SK-N-SH (cell line): ENCODE measurements around the gene LMNB1. TPM values are rescaled to one million over a fixed set of nuclear protein-coding genes. Genes with fewer than 3 reads are reported as not detected.

Source experiments
- CTCF ChIA-PET: fragments of 300-600, 350-600 bp; formaldehyde crosslinking; extraction: SDS; loops from one replicate; lab custom pipeline; 2021; lab: Yijun Ruan, JAX
- POLR2A ChIA-PET: fragments of 350-600 bp; sonication (Branson Sonifier 250); formaldehyde crosslinking; extraction: SDS; loops from one replicate; lab custom pipeline; 2020; ENCODE audit warnings: antibody characterized with exemption, inconsistent platforms; lab: Yijun Ruan, JAX
- DNase-seq: peaks from one replicate; pipeline ENCODE4 v3.0.0; 2012
- H2AFZ ChIP-seq: fragments of 200-600 bp; sonication (generic); 2 replicates; pipeline ENCODE4 v1.8.1; 2016; ENCODE audit warnings: antibody characterized with exemption, mild to moderate bottlenecking, low read depth
- H3F3A ChIP-seq: fragments of 200-600 bp; sonication (generic); replicated peaks from 2 replicates; pipeline ENCODE3; 2016; ENCODE audit warnings: antibody characterized with exemption, mild to moderate bottlenecking; ENCODE audit not compliant: insufficient read depth
- H3K27ac ChIP-seq, 2 experiments: fragments of 200-500 bp in 1 of 2; fragments of 200-600 bp in 1 of 2; sonication (Bioruptor generic) in 1 of 2; sonication (generic), shearing (Covaris generic) in 1 of 2; 2 replicates each; pipeline versions ENCODE4 v1.5.1 to v1.6.1; 2014 to 2016; ENCODE audit warnings: low read depth in 2 of 2, inconsistent platforms in 1 of 2, low read length in 1 of 2, mild to moderate bottlenecking in 1 of 2, mixed read lengths in 1 of 2
- H3K27me3 ChIP-seq: fragments of 200-600 bp; sonication (generic), shearing (Covaris generic); 2 replicates; pipeline ENCODE4 v1.6.1; 2016; ENCODE audit warnings: mixed run types; ENCODE audit not compliant: insufficient read depth
- H3K36me3 ChIP-seq, 2 experiments: fragments of 200-500 bp in 1 of 2; fragments of 200-600 bp in 1 of 2; sonication (Bioruptor generic) in 1 of 2; sonication (generic) in 1 of 2; replicated peaks in 1 of 2; 2 replicates each; pipeline versions ENCODE3 to v1.5.1; 2014 to 2016; ENCODE audit warnings: low read length in 1 of 2, mild to moderate bottlenecking in 1 of 2; ENCODE audit not compliant: insufficient read depth in 2 of 2, control insufficient read depth in 1 of 2
- H3K4me1 ChIP-seq, 2 experiments: fragments of 200-500 bp in 1 of 2; fragments of 200-600 bp in 1 of 2; sonication (Bioruptor generic) in 1 of 2; sonication (generic), shearing (Covaris generic) in 1 of 2; 2 replicates each; pipeline versions ENCODE4 v1.5.1 to v1.6.1; 2014 to 2016; ENCODE audit warnings: low read depth in 1 of 2, low read length in 1 of 2, mixed run types in 1 of 2; ENCODE audit not compliant: insufficient read depth in 2 of 2, control insufficient read depth in 1 of 2
- H3K4me2 ChIP-seq: fragments of 200-600 bp; sonication (generic), shearing (Covaris generic); 2 replicates; pipeline ENCODE4 v1.6.1; 2017; ENCODE audit warnings: mixed run types
- H3K4me3 ChIP-seq, 2 experiments: fragments of 200-500 bp in 1 of 2; fragments of 200-600 bp in 1 of 2; sonication (Bioruptor generic) in 1 of 2; sonication (generic), shearing (Covaris generic) in 1 of 2; 2 replicates each; pipeline versions ENCODE4 v1.5.1 to v1.8.1; 2014 to 2016; ENCODE audit warnings: low read depth in 2 of 2, inconsistent platforms in 1 of 2, low read length in 1 of 2, mild to moderate bottlenecking in 1 of 2, mixed read lengths in 1 of 2, moderate library complexity in 1 of 2
- H3K79me2 ChIP-seq: fragments of 200-600 bp; sonication (generic); 2 replicates; pipeline ENCODE4 v1.8.1; 2017; ENCODE audit warnings: mild to moderate bottlenecking; ENCODE audit not compliant: insufficient read depth
- H3K9ac ChIP-seq: fragments of 200-600 bp; sonication (generic); 2 replicates; pipeline ENCODE4 v1.6.1; 2017; ENCODE audit warnings: mixed run types
- H3K9me2 ChIP-seq: fragments of 200-600 bp; sonication (generic); 2 replicates; pipeline ENCODE4 v1.6.1; 2017; ENCODE audit warnings: mixed run types
- H3K9me3 ChIP-seq: fragments of 200-600 bp; sonication (generic); 2 replicates; pipeline ENCODE4 v1.6.1; 2017; ENCODE audit warnings: mixed run types, mild to moderate bottlenecking, moderate library complexity
- H4K20me1 ChIP-seq: fragments of 200-600 bp; sonication (generic); 2 replicates; pipeline ENCODE4 v1.6.1; 2017; ENCODE audit warnings: mild to moderate bottlenecking, mixed run types; ENCODE audit not compliant: insufficient read depth
- CTCF ChIP-seq: fragments of 200-600 bp; sonication (generic); IDR thresholded peaks from 2 replicates; pipeline ENCODE4 v1.6.1; 2017; ENCODE audit warnings: antibody characterized with exemption, mild to moderate bottlenecking, moderate library complexity
- EP300 ChIP-seq, 2 experiments: IDR thresholded peaks; 2 replicates each; pipeline versions ENCODE4 v1.4.0 to v1.6.1; 2012; ENCODE audit warnings: borderline replicate concordance in 1 of 2, low read depth in 1 of 2, low read length in 1 of 2
- FOSL2 ChIP-seq: IDR thresholded peaks from 2 replicates; pipeline ENCODE4 v1.4.0; 2012; ENCODE audit warnings: low read depth, mild to moderate bottlenecking, moderate library complexity, borderline replicate concordance
- GABPA ChIP-seq: IDR thresholded peaks from 2 replicates; pipeline ENCODE4 v1.4.0; 2012; ENCODE audit warnings: low read depth, mild to moderate bottlenecking
- MAX ChIP-seq: IDR thresholded peaks from 2 replicates; pipeline ENCODE4 v1.4.0; 2012; ENCODE audit warnings: low read depth
- NRF1 ChIP-seq: IDR thresholded peaks from 2 replicates; pipeline ENCODE4 v1.6.1; 2012; ENCODE audit warnings: low read depth, mild to moderate bottlenecking, low read length
- RAD21 ChIP-seq: IDR thresholded peaks from 2 replicates; pipeline ENCODE4 v1.6.1; 2012; ENCODE audit warnings: mild to moderate bottlenecking, low read length
- RCOR1 ChIP-seq: fragments of 150-350 bp; IDR thresholded peaks from 2 replicates; pipeline ENCODE4 v1.6.1; 2017; ENCODE audit warnings: antibody characterized with exemption, low read length
- REST ChIP-seq: IDR thresholded peaks from 2 replicates; pipeline ENCODE4 v1.6.1; 2012; ENCODE audit warnings: mild to moderate bottlenecking, low read depth, low read length, moderate library complexity
- RXRA ChIP-seq: IDR thresholded peaks from 2 replicates; pipeline ENCODE4 v1.4.0; 2012; ENCODE audit warnings: low read depth, mild to moderate bottlenecking, borderline replicate concordance
- TAF1 ChIP-seq: IDR thresholded peaks from 2 replicates; pipeline ENCODE4 v1.6.1; 2012; ENCODE audit warnings: low read depth, mild to moderate bottlenecking, low read length, moderate library complexity, borderline replicate concordance
- USF2 ChIP-seq: fragments of 150-350 bp; IDR thresholded peaks from 2 replicates; pipeline ENCODE4 v1.6.1; 2017; ENCODE audit warnings: antibody characterized with exemption, low read length, low read depth, borderline replicate concordance
- YY1 ChIP-seq: IDR thresholded peaks from 2 replicates; pipeline ENCODE4 v1.4.0; 2012; ENCODE audit warnings: low read depth, mild to moderate bottlenecking
- ZBTB33 ChIP-seq: IDR thresholded peaks from 2 replicates; pipeline ENCODE4 v1.4.0; 2012; ENCODE audit warnings: low read depth, borderline replicate concordance
- WGBS: methylation state at CpG from one replicate; pipeline ENCODE4 v1.1.6; 2017; ENCODE audit warnings: low lambda C conversion rate; 5-methylcytosine and 5-hydroxymethylcytosine counted together
- polyA plus RNA-seq, 3 experiments: library from polyadenylated mRNA; depleted of rRNA; stranded (reverse); fragments of >200 nt; gene quantifications; 2 replicates each; pipeline ENCODE4 v1.2.3, GENCODE V29; 2012

LMNB1 gene
- polyA plus RNA-seq, 1 of the 3 experiments (the other 2 are of a cell fraction) = 34.9 TPM

- CTCF ChIA-PET = interaction anchor here (0.8 to 4.8 kb wide), 4 partner anchors 9 to 134 kb away, joined by 3 to 32 read pairs (median 4); no protein-coding TSS in a partner anchor
- H3K4me1 ChIP-seq = peaks cover 0 to 29% of the 10 kb centered on the region in 2 experiments; a peak in 3 of 4 replicates
- H3K27me3 ChIP-seq = no peaks in the 10 kb centered on the region
- H3K27ac ChIP-seq = peak overlapping the region; percentile 23 to 74; a peak in 3 of 4 replicates
- peak overlapping the region; percentile 60; the same call in 1 of the 2 replicates for H3K4me2 ChIP-seq
- H3F3A ChIP-seq = peaks cover 55% of the 10 kb centered on the region
- H4K20me1 ChIP-seq = peaks cover 7% of the 10 kb centered on the region; the same call in 1 of the 2 replicates
- 82% methylated on average over 4 of the region's 4 CpGs for WGBS
- H3K4me3 ChIP-seq = no peak overlapping the region
- H3K9me3 ChIP-seq = no peaks in the 10 kb centered on the region
- no peaks in the 10 kb centered on the region for H3K9me2 ChIP-seq
- H3K79me2 ChIP-seq = peaks cover 67% of the 10 kb centered on the region
- TF ChIP-seq MAX (no peak), TAF1 (no peak), EP300 (IDR thresholded peaks at IDR 0.05; ENCODE audit: borderline replicate concordance in 1 of 2, low read depth in 1 of 2, low read length in 1 of 2) (no peak), RXRA (no peak), REST (no peak), USF2 (no peak), YY1 (no peak), RCOR1 (no peak), FOSL2 (no peak), NRF1 (no peak), CTCF (no peak), ZBTB33 (no peak), RAD21 (no peak), GABPA (no peak)
- TF ChIP-seq, all 33 proteins: peak for 0
- DNase-seq = no peak
- no peak overlapping the region for H3K9ac ChIP-seq
- POLR2A ChIA-PET = no interaction called here
- H3K36me3 ChIP-seq = peaks cover 30 to 32% of the 10 kb centered on the region in 2 experiments
- H2AFZ ChIP-seq = no peak overlapping the region
Measured at GRCh38 chr5:126810596-126811380, 33.9 kb downstream of the LMNB1 start.
